Calu3 (cell line): Measurements from ENCODE around the gene KCNIP2. TPM values are rescaled to one million over a fixed set of nuclear protein-coding genes. Genes with fewer than 3 reads are reported as not detected.

Source experiments
- BruUV-seq: library from RNA; stranded (reverse); fragments of 400-500 nt; replicated peaks from 2 replicates; lab custom pipeline; 2021; lab: Mats Ljungman, UMichigan
- CTCF ChIA-PET: fragments of 300-600 bp; sonication (Branson Sonifier 250); formaldehyde crosslinking; loops from one replicate; lab custom pipeline; 2022; ENCODE audit warnings: antibody characterized with exemption; lab: Charles Lee
- DNase-seq: peaks from one replicate; pipeline ENCODE4 v3.0.0; 2022
- H3K27ac Mint-ChIP-seq: one replicate; pipeline ENCODE4 v1.8.0; 2022; ENCODE audit warnings: mixed read lengths; ENCODE audit not compliant: unreplicated experiment
- H3K27me3 Mint-ChIP-seq: one replicate; pipeline ENCODE4 v1.8.0; 2022; ENCODE audit warnings: mixed read lengths; ENCODE audit not compliant: unreplicated experiment
- H3K36me3 Mint-ChIP-seq: one replicate; pipeline ENCODE4 v1.8.0; 2022; ENCODE audit warnings: mild to moderate bottlenecking, moderate library complexity, mixed read lengths; ENCODE audit not compliant: insufficient read depth, unreplicated experiment
- H3K4me1 Mint-ChIP-seq: one replicate; pipeline ENCODE4 v1.8.0; 2022; ENCODE audit warnings: mild to moderate bottlenecking, low read depth, mixed read lengths; ENCODE audit not compliant: unreplicated experiment
- H3K4me3 Mint-ChIP-seq: one replicate; pipeline ENCODE4 v1.8.0; 2022; ENCODE audit warnings: mild to moderate bottlenecking, low read depth, moderate library complexity, mixed read lengths; ENCODE audit not compliant: unreplicated experiment
- H3K9me3 Mint-ChIP-seq: one replicate; pipeline ENCODE4 v1.8.0; 2022; ENCODE audit warnings: low read depth, mixed read lengths; ENCODE audit not compliant: unreplicated experiment
- intact Hi-C: fragments of 100-400 bp; cut with micrococcal nuclease; formaldehyde crosslinking; loops from one replicate; pipeline ENCODE4 v1.10.0; 2022; ENCODE audit not compliant: unreplicated experiment
- total RNA-seq: library from RNA; stranded (reverse); gene quantifications from 2 replicates; pipeline ENCODE4 v1.2.3, GENCODE V29; 2022
- TF ChIP-seq, protein P1 (sequence below): fragments of 200-600 bp; IDR thresholded peaks from one replicate; pipeline ENCODE4 v1.8.0; 2022; ENCODE audit warnings: antibody characterized with exemption; ENCODE audit not compliant: unreplicated experiment

The KCNIP2 gene
- total RNA-seq, 1 experiment from 2014 or later = 4.8 TPM

DNA sequence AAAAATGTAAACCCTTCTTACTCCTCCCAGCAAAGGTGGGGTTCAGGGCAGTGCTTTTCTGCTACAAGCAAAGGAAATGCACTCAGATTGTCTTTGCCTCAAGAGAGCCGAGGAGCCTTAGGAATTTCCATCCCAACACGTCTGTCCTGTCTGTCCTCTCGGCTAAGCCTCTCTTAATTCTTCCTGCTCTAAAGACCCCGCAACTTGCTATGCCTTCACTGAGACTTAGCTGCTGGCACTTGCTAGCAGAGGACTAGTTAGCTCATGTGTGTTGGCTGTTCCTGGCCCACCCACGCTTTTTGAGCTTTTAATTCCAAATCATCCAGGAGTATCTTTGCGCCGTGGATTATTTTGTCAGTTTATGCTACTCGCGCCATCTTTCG is 59.9 kb downstream of the KCNIP2 start:
- peaks cover 40% of the 10 kb centered on the region for H3K4me1 Mint-ChIP-seq
- BruUV-seq = no TSS peak
- H3K4me3 Mint-ChIP-seq = peak overlapping the region; percentile 97
- intact Hi-C loops = no loop called here
- H3K36me3 Mint-ChIP-seq = peaks cover 56% of the 10 kb centered on the region
- H3K27me3 Mint-ChIP-seq = peaks cover 9% of the 10 kb centered on the region
- CTCF ChIA-PET = interaction anchor here (1.0 to 2.4 kb wide), 3 partner anchors 34 to 181 kb away, joined by 4 to 7 read pairs (median 5); partner anchors contain the start of gene OGA
- no peak for DNase-seq
- TF ChIP-seq, protein P1, sequence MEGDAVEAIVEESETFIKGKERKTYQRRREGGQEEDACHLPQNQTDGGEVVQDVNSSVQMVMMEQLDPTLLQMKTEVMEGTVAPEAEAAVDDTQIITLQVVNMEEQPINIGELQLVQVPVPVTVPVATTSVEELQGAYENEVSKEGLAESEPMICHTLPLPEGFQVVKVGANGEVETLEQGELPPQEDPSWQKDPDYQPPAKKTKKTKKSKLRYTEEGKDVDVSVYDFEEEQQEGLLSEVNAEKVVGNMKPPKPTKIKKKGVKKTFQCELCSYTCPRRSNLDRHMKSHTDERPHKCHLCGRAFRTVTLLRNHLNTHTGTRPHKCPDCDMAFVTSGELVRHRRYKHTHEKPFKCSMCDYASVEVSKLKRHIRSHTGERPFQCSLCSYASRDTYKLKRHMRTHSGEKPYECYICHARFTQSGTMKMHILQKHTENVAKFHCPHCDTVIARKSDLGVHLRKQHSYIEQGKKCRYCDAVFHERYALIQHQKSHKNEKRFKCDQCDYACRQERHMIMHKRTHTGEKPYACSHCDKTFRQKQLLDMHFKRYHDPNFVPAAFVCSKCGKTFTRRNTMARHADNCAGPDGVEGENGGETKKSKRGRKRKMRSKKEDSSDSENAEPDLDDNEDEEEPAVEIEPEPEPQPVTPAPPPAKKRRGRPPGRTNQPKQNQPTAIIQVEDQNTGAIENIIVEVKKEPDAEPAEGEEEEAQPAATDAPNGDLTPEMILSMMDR = no peak
- H3K9me3 Mint-ChIP-seq = no peaks in the 10 kb centered on the region
- H3K27ac Mint-ChIP-seq = peak overlapping the region; percentile 97

DNA sequence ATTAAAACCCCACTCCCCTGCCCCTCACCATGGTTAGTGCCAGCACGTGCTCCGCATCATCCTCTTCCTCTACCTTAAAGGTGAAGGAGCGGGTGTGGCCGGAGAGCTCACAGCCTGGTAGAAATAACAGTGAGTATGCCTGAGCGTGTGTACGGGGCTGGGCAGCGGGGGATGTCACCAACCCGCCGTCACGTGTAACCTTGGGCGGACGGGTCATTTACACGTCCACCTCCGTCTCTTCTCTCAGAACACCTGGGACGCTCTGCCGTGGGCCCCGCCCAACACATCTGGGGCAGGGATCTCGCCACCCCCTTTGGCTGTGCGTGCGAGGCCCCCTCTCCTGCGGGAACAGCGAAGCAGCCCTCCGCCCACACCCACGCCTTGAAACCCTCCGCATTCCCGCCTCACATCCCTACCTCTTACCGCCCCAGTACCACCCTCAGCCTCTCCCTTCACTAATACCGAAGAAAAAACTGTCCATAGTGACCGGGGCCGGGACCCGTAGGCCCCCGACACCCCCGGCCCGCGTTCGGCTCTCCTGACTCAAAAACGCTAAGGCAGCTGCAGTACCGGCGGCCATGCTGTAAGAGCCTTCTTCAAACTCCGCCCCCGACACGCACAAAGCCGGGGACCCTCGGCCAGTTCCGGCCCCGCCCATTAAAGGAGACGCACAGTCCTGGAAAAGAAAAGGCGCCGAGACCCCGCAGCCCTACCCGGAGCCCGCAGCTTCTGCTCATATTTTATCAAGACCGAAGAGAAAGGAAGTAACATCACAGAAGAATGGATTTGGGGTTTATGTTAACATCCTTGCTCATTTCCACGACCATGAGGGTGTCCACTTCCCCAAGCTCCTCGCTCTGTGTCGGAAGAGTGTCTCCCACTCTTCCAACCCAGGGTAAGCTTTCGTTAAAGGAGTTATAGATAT is 60.5 kb downstream of the KCNIP2 start, which contains the start of gene NPM3:
TSS of gene NPM3 (minus strand) at position 636 of the 925 bp plus-strand sequence. CDS start at position 580, 56 bp downstream.
- Mint-ChIP-seq H3K27me3 (peaks cover 14% of the 10 kb centered on the region), H3K9me3 (no peaks in the 10 kb centered on the region), H3K4me3 (peak within 1 kb of the TSS; percentile 97), H3K36me3 (peaks cover 58% of the 10 kb centered on the region), H3K27ac (peak within 1 kb of the TSS; percentile 97), H3K4me1 (peaks cover 44% of the 10 kb centered on the region)
- intact Hi-C loops = no loop called here
- DNase-seq = peak; percentile 84
- TSS peak; percentile 78 for BruUV-seq
- TF ChIP-seq, protein P1 = no peak
- CTCF ChIA-PET = interaction anchor here (1.8 to 2.9 kb wide), 3 partner anchors 35 to 180 kb away, joined by 4 to 34 read pairs (median 7); partner anchors contain the start of gene OGA

DNA sequence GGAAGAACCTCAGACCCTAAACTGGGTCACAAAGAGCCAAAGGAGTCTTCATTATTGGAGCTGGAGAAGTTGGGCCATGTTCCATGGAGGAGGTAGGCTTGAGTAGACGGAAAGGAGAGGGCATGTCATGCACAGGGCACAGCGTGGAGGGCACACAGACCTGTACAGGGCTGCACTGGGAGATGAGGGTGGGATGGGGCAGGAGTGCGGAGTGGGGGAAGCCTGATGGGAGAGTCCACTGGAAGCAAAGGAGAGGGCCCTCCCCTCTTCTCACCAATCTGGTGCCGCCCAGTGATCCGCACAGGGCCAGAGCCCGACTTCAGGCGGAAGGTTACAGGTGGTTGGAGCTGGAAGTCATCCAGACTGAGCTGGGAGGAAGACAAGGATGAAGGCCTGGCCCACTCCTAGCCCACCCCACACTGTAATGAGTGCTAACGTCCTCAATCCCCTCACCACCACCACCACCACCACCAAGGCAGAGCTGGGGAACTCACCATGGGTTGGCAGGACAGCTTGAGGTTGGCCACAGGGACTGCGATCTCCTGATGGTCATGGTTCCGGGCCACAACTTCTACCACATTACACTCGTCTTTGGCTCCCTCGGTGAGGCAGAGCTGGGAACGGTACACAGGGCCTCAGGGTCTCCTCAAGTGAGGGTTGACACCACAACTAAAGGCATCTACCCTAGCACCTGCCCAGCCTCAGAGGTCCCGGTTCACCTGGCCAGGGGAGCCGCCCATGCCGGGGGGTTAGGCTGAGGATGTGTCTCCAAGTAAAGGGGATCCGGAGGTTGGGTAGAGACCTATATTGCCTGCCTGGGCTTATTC is 61.4 kb downstream of the KCNIP2 start:
- Mint-ChIP-seq H3K4me3 (peak overlapping the region; percentile 97), H3K9me3 (no peaks in the 10 kb centered on the region), H3K27ac (peak overlapping the region; percentile 97), H3K4me1 (peaks cover 44% of the 10 kb centered on the region), H3K27me3 (peaks cover 23% of the 10 kb centered on the region), H3K36me3 (peaks cover 50% of the 10 kb centered on the region)
- no TSS peak for BruUV-seq
- CTCF ChIA-PET = interaction anchor here (2.9 kb wide), 1 partner anchor 179 kb away, joined by 34 read pairs; no protein-coding TSS in a partner anchor
- no peak for DNase-seq
- intact Hi-C loops = loop anchor here (2.0 kb wide), 1 partner anchor 179 kb away; no protein-coding TSS in a partner anchor
- TF ChIP-seq, protein P1 = no peak

DNA sequence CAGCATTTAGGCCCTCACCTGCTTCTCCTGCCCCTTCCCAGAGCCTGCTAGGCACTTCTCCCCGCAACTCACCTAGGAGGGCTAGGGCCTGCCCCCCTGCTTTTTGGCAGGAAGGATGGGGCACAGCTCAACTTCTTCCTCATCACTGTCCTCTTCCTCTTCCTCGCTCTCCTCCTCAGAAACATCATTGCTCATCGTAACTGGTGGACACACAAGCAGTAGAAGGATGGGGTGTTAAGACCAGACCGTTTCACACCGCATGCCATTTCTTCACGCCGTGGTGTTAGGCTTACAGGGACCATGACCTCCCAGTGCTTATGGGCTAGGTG is 62.0 kb downstream of the KCNIP2 start:
- Mint-ChIP-seq H3K4me3 (peak overlapping the region; percentile 97), H3K4me1 (peaks cover 44% of the 10 kb centered on the region), H3K27me3 (peaks cover 29% of the 10 kb centered on the region), H3K27ac (no peak overlapping the region), H3K9me3 (no peaks in the 10 kb centered on the region), H3K36me3 (peaks cover 48% of the 10 kb centered on the region)
- TF ChIP-seq, protein P1 = no peak
- BruUV-seq = no TSS peak
- intact Hi-C loops = loop anchor here (2.0 kb wide), 1 partner anchor 179 kb away; no protein-coding TSS in a partner anchor
- CTCF ChIA-PET = interaction anchor here (0.9 to 2.9 kb wide), 3 partner anchors 37 to 210 kb away, joined by 3 to 34 read pairs (median 4); partner anchors contain the start of gene OGA
- DNase-seq = no peak
